Stimulated activated CD4-positive, alpha-beta T cell treated with anti-CD3 and anti-CD28 coated beads, Interleukin-15, amount 100 ng/mL, for 48 hours (primary cell): Measurements from ENCODE around the gene INPP5D.

Source experiments
- DNase-seq, 2 donors: peaks; one replicate each; pipeline ENCODE4 v3.0.0-alpha.2; 2020; ENCODE audit warnings: low read depth in 2 of 2

The INPP5D gene

GRCh38 chr2:233075966-233076339, 15.8 kb downstream of the INPP5D start:
- no peak for DNase-seq

- no peak for DNase-seq
Observed at GRCh38 chr2:233076749-233077148, 16.6 kb downstream of the INPP5D start.

DNA sequence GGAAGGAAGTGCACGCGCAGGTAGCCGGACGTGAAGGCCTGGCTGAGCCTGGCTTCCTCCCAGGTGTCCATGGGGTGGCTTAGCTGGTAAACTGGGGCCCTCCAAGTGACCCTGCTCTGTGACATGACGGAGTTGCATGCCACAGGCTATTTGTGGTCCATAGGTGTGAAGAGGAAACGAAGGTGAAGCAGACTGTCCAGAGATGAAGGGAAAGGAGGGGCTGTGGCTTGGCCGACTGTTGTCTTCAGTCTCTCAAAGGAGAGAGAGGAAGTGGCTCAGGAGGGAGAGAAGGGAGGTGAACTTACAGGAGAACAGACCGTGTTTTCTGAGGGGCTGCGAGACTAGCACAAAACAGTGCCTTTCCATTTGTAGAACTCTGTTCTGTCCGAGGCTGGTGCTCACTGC, 19.3 kb downstream of the INPP5D start:
- no peak for DNase-seq

DNA sequence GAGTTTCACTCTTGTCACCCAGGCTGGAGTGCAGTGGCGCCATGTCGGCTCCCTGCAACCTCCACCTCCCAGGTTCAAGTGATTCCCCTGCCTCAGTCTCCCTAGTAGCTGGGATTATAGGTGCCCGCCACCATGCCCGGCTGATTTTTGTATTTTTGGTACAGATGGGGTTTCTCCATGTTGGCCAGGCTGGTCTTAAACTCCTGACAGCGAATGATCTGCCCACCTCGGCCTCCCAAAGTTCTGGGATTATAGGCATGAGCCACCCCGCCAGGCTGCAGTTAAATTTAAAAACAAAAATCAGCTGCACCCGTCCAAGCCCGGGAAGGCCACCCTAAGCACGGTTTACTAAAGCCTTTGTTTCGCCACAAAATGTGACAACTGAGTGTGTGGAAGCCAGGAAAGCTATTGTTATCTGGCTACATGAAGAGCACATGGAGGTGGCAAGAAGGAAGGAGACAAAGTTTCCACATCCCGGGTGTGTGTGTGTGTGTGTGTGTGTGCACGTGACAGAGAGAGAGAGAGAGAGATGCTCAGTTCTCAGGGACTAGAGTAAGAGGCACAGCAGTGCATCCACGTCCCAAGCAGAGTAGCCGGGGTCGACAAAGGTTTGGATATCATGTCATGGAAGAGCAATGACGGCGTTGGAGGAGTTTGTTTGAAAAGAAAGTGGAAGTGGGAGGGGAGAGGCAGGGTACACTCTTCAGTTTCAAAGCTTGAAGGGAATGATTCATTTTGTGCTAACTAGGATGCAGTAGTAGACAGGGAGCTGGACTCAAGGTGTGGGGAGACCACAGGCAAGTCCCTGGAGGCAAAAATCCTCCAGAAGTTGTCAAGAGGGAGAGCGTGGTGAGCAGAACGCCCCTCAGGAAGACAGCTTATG, 20.1 kb downstream of the INPP5D start:
- no peak for DNase-seq

DNA sequence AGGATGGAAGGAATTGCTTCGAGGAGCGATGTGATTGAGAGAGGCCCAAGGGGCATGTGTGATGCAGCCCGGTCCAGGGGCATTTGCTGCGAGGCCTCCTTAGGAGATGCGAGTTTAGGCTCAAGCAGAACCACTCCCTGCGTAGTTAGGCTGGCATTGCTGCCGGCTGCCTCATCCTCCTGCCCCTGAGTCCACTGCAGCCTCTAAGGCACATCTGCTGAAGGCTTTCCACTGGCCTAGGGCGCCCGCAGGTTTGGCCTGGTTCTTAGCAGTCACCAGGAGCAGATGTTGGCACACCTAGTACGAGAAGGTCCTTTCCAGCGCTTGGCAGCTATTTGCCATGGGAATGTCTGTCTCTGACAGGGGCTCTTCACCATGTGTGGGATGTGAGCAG, 20.7 kb downstream of the INPP5D start:
- no peak for DNase-seq

GRCh38 chr2:233081232-233081730, 21.1 kb downstream of the INPP5D start:
- peak in 1 of 2 donors; percentile 54 for DNase-seq

DNA sequence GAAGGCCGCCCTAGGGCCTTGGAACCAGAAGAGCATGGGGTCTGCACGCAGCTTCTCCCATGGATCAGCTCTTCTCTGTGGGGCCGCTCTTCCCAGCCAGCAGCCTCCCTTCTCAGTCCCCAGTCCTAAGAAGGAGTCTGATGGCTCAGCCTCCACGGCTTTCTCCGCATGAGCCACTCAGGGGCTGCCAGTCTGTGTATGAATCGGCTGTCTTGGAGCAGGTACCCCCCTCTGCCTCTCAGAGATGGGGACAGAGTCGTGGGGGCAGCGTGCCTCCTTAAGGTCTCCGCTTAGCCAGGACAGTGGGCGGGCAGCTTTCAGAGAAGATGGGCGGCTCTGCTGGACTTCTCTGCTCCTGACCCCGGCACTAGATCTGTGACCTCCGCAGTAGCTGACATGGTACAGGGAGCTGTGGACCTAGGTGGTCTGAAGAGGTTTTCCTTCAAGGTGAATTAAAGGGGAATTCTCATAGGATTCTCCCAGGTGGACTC, 21.6 kb downstream of the INPP5D start:
- no peak for DNase-seq

GRCh38 chr2:233082222-233082930, 22.2 kb downstream of the INPP5D start:
- DNase-seq, result no peak

- no peak for DNase-seq
Observed at GRCh38 chr2:233082931-233083755, 23.0 kb downstream of the INPP5D start.

GRCh38 chr2:233083782-233084181, 23.6 kb downstream of the INPP5D start:
- no peak for DNase-seq

GRCh38 chr2:233084488-233084887, 24.3 kb downstream of the INPP5D start:
- peak in 1 of 2 donors; percentile 20 for DNase-seq

GRCh38 chr2:233085037-233085838, 25.1 kb downstream of the INPP5D start:
- DNase-seq, result no peak

DNA sequence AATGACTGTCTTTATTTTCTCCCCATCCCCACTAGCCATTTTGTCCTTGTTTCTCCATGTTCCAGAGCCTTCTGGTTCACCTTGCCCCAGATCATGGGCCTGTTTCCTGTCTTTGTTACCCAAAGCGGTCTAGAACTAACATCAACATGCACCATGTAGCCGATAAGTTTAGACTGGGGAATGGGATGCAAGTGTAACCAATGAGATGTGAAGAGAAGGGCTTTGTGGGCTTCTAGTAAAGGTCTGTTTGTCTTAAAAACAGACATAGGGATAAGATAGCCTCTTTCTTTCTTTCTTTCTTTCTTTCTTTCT, 25.7 kb downstream of the INPP5D start:
- no peak for DNase-seq

- no peak for DNase-seq
Observed at GRCh38 chr2:233087713-233088112, 27.6 kb downstream of the INPP5D start.

- DNase-seq, result no peak
Observed at GRCh38 chr2:233088972-233089345, 28.8 kb downstream of the INPP5D start.

DNA sequence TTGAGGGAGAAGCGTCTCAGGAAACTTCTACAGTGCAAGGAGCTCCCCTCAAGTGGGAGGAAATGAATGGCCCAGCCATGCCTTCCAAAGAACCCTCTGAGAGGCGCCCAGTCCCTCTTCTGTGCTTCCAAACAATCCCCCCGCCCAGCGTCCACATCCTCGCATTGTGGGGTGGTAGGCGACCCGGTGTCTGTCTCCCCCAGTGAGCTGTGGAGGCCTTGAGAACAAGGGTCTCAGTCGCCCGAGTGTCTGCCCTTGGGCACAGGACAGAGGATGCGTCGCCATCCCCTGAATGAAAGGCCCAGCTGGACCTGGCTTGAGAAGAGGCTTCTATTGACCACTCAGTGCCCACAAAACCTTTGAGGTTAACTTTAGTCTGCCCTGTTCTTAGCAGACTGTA, 29.7 kb downstream of the INPP5D start:
- no peak for DNase-seq

DNA sequence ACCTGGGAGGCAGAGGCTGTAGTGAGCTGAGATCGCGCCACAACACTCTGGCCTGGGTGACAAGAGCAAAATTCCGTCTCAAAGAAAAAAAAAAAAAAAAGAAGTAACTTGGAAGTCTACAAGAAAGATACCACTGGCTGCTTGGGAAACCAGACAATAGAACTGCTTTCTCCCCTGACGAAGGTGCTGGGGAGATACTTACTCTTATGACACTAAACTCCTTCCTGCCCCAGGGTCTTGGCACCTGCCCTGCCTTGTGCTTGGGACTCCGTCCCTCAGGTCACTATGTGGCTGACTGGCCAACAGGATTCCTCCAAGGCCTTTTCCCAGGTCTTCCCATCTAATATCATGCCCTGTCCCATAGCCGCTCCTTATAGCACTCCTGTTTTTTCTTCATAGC, 30.7 kb downstream of the INPP5D start:
- no peak for DNase-seq

DNA sequence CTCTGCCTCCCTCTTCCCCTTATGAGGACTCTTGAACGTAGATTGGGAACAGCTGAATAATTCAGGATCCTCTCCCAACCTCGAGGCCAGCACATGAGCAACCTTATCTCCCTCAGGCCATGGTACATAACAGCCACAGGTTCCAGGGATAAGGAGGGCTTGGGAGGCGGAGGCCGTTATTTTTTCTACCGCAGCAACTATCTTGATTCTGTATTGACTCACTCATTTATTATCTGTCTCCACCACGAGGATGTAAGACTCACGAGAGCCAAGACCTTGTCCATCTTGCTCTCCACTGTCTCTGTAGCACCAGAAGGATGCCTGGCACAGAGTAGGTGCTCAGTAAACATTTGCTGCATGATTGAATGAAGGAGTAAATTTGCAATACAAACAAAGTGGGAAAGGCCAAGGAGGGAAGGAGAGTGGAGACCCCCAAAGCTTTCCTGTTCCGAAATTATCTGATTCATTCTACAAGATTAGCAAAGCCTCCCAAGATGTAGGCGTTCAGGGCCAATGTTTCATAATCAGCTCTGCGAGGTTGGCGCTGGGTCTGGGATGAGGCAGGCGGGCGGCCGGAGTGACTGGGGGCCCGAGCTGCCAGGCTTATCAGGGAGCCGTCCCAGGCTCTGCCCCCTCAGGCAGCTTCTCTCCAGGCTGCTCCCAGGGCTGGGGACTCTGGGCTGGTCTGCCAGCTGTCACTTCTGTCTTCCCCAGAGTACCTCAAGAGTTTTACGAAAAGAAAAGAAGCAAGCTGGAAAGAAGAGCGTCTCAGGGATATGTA, 31.6 kb downstream of the INPP5D start:
- no peak for DNase-seq

GRCh38 chr2:233092432-233093165, 32.5 kb downstream of the INPP5D start:
- no peak for DNase-seq

GRCh38 chr2:233093166-233093448, 33.0 kb downstream of the INPP5D start:
- no peak for DNase-seq
